Activated CD8-positive, alpha-beta memory T cell treated with anti-CD3 and anti-CD28 coated beads, Interleukin-2, amount 50 U/mL, for 1 hour (primary cell): ENCODE measurements around the gene CHSY3.

Source experiments
- DNase-seq: peaks from one replicate; pipeline ENCODE4 v3.0.0-alpha.2; 2020; ENCODE audit errors: extremely low read depth

CHSY3 gene

GRCh38 chr5:130096483-130096882 lies 192.2 kb downstream of the CHSY3 start:
- no peak for DNase-seq

GRCh38 chr5:130099008-130099407 lies 194.7 kb downstream of the CHSY3 start:
- DNase-seq, result no peak

GRCh38 chr5:130102375-130102774 lies 198.1 kb downstream of the CHSY3 start:
- DNase-seq, result no peak

GRCh38 chr5:130102960-130103359 lies 198.7 kb downstream of the CHSY3 start:
- no peak for DNase-seq

- DNase-seq, result no peak
Observed at GRCh38 chr5:130104895-130105688, 200.8 kb downstream of the CHSY3 start.

- DNase-seq, result no peak
Observed at GRCh38 chr5:130106480-130106879, 202.2 kb downstream of the CHSY3 start.

GRCh38 chr5:130109152-130109551 lies 204.9 kb downstream of the CHSY3 start:
- no peak for DNase-seq

- DNase-seq, result no peak
Observed at GRCh38 chr5:130110328-130110727, 206.1 kb downstream of the CHSY3 start.

GRCh38 chr5:130111746-130112145 lies 207.5 kb downstream of the CHSY3 start:
- DNase-seq, result no peak

- DNase-seq, result no peak
Observed at GRCh38 chr5:130112246-130112645, 208.0 kb downstream of the CHSY3 start.

GRCh38 chr5:130115686-130116085 lies 211.4 kb downstream of the CHSY3 start:
- no peak for DNase-seq

GRCh38 chr5:130116462-130116861 lies 212.2 kb downstream of the CHSY3 start:
- no peak for DNase-seq

- no peak for DNase-seq
Observed at GRCh38 chr5:130116972-130117371, 212.7 kb downstream of the CHSY3 start.

GRCh38 chr5:130126746-130127145 lies 222.5 kb downstream of the CHSY3 start:
- no peak for DNase-seq

GRCh38 chr5:130135506-130135905 lies 231.2 kb downstream of the CHSY3 start:
- DNase-seq, result no peak

- DNase-seq, result no peak
Observed at GRCh38 chr5:130136300-130136699, 232.0 kb downstream of the CHSY3 start.

GRCh38 chr5:130137681-130138080 lies 233.4 kb downstream of the CHSY3 start:
- DNase-seq, result no peak

- DNase-seq, result no peak
Observed at GRCh38 chr5:130138406-130139045, 234.3 kb downstream of the CHSY3 start.

- no peak for DNase-seq
Observed at GRCh38 chr5:130141659-130142320, 237.5 kb downstream of the CHSY3 start.

GRCh38 chr5:130151239-130151638 lies 247.0 kb downstream of the CHSY3 start:
- no peak for DNase-seq

GRCh38 chr5:130155345-130156011 lies 251.2 kb downstream of the CHSY3 start:
- no peak for DNase-seq

- no peak for DNase-seq
Observed at GRCh38 chr5:130158036-130158435, 253.8 kb downstream of the CHSY3 start.
